GM10266 (cell line): ENCODE data around the gene MUC4.
"Not testable (repeated sequence)": the region's sequence is repeated elsewhere in the genome, so short reads cannot be mapped to it uniquely, and the experiment has no call there.

Experiments used
- DNase-seq: peaks from one replicate; pipeline ENCODE4 v3.0.0; 2012; ENCODE audit errors: extremely low spot score
- CTCF ChIP-seq: IDR thresholded peaks from 2 replicates; pipeline ENCODE4 v1.5.1; 2012; ENCODE audit warnings: mild to moderate bottlenecking, low read depth; ENCODE audit not compliant: control insufficient read depth, insufficient read depth; ENCODE audit errors: missing control alignments

MUC4 gene

GRCh38 chr3:195735036-195735695 is 76.6 kb downstream of the MUC4 start:
- no peak for TF ChIP-seq CTCF
- DNase-seq, result no peak

- DNase-seq, result no peak
- TF ChIP-seq CTCF, result no peak
These were observed 78.8 kb downstream of the MUC4 start for GRCh38 chr3:195732940-195733339.

- no peak for DNase-seq
- no peak for TF ChIP-seq CTCF
These were observed 80.3 kb downstream of the MUC4 start for GRCh38 chr3:195731356-195731905.

- no peak for TF ChIP-seq CTCF
- no peak for DNase-seq
These were observed 82.1 kb downstream of the MUC4 start for GRCh38 chr3:195729476-195730251.

GRCh38 chr3:195728789-195729188 is 82.9 kb downstream of the MUC4 start:
- DNase-seq, result not testable (repeated sequence)

GRCh38 chr3:195727606-195728195 is 84.0 kb downstream of the MUC4 start:
- no peak for DNase-seq
- TF ChIP-seq CTCF, result no peak

GRCh38 chr3:195725916-195726740 is 85.6 kb downstream of the MUC4 start:
- DNase-seq, result not testable (repeated sequence)

GRCh38 chr3:195724363-195724762 is 87.4 kb downstream of the MUC4 start:
- DNase-seq, result not testable (repeated sequence)

- not testable (repeated sequence) for DNase-seq
These were observed 88.8 kb downstream of the MUC4 start for GRCh38 chr3:195722996-195723345.

GRCh38 chr3:195722139-195722995 is 89.4 kb downstream of the MUC4 start:
- DNase-seq, result not testable (repeated sequence)

GRCh38 chr3:195720831-195721506 is 90.8 kb downstream of the MUC4 start, which contains the start of gene MUC20:
MUC20 (plus strand) TSS chr3:195720978; CDS start chr3:195721008, 30 bp downstream.
- DNase-seq, result not testable (repeated sequence)
